ELR (cell line): ENCODE measurements around the gene PPP2R5C.
A peak's percentile ranks its signal among the peaks of the same experiment; 100 is the strongest.
"Not testable (repeated sequence)": the region's sequence is repeated elsewhere in the genome, so short reads cannot be mapped to it uniquely, and the experiment has no call there.

Source experiments
- DNase-seq: peaks from one replicate; pipeline ENCODE4 v3.0.0-alpha.2; 2015; ENCODE audit warnings: low read depth

PPP2R5C gene

GRCh38 chr14:101781240-101782061, 19.9 kb downstream of the PPP2R5C start:
- DNase-seq: peak; percentile 39

- no peak for DNase-seq
Observed at GRCh38 chr14:101783260-101784016, 21.9 kb downstream of the PPP2R5C start.

- no peak for DNase-seq
Observed at GRCh38 chr14:101784631-101785030, 23.1 kb downstream of the PPP2R5C start.

- DNase-seq: no peak
Observed at GRCh38 chr14:101788016-101788635, 26.6 kb downstream of the PPP2R5C start.

GRCh38 chr14:101789222-101789621, 27.7 kb downstream of the PPP2R5C start:
- DNase-seq: no peak

GRCh38 chr14:101790232-101790631, 28.7 kb downstream of the PPP2R5C start:
- no peak for DNase-seq

GRCh38 chr14:101791919-101792572, 30.5 kb downstream of the PPP2R5C start:
- DNase-seq: peak; percentile 42

GRCh38 chr14:101796016-101796415, 34.5 kb downstream of the PPP2R5C start:
- DNase-seq: no peak

GRCh38 chr14:101796479-101796878, 35.0 kb downstream of the PPP2R5C start:
- DNase-seq: no peak

GRCh38 chr14:101797856-101798255, 36.3 kb downstream of the PPP2R5C start:
- DNase-seq: no peak

GRCh38 chr14:101804373-101804772, 42.9 kb downstream of the PPP2R5C start:
- not testable (repeated sequence) for DNase-seq

GRCh38 chr14:101806252-101806651, 44.7 kb downstream of the PPP2R5C start:
- not testable (repeated sequence) for DNase-seq

- DNase-seq: peak; percentile 51
Observed at GRCh38 chr14:101808020-101808641, 46.6 kb downstream of the PPP2R5C start.

- DNase-seq: peak; percentile 10
Observed at GRCh38 chr14:101808894-101809670, 47.6 kb downstream of the PPP2R5C start.

- DNase-seq: peak; percentile 97
Observed at GRCh38 chr14:101809671-101810514, 48.4 kb downstream of the PPP2R5C start.

GRCh38 chr14:101810897-101811621, 49.5 kb downstream of the PPP2R5C start:
- peak; percentile 82 for DNase-seq

- DNase-seq: no peak
Observed at GRCh38 chr14:101812071-101812470, 50.6 kb downstream of the PPP2R5C start.

GRCh38 chr14:101813171-101813759, 51.8 kb downstream of the PPP2R5C start:
- no peak for DNase-seq

GRCh38 chr14:101813833-101814232, 52.3 kb downstream of the PPP2R5C start:
- no peak for DNase-seq
